Chondrocyte (in vitro differentiated cells): ENCODE data around the gene IHH. TPM values are rescaled to one million over a fixed set of nuclear protein-coding genes. Genes with fewer than 3 reads are reported as not detected.

Experiments used
- DNase-seq: peaks from one replicate; pipeline ENCODE4 v3.0.0; 2021; ENCODE audit warnings: mixed read lengths, low spot score
- H3K27ac Mint-ChIP-seq: one replicate; pipeline ENCODE4 v1.8.0; 2021; ENCODE audit warnings: mild to moderate bottlenecking, moderate library complexity, mixed read lengths; ENCODE audit not compliant: unreplicated experiment
- H3K27me3 Mint-ChIP-seq: 2 replicates; pipeline ENCODE4 v1.8.0; 2021; ENCODE audit warnings: low read depth, mixed read lengths
- H3K36me3 Mint-ChIP-seq: 2 replicates; pipeline ENCODE4 v1.8.0; 2021; ENCODE audit warnings: low read depth, mixed read lengths
- H3K4me1 Mint-ChIP-seq: 2 replicates; pipeline ENCODE4 v1.8.0; 2021; ENCODE audit warnings: low read depth, mild to moderate bottlenecking, mixed read lengths
- H3K4me3 Mint-ChIP-seq: one replicate; pipeline ENCODE4 v1.8.0; 2021; ENCODE audit warnings: mild to moderate bottlenecking, moderate library complexity, mixed read lengths; ENCODE audit not compliant: unreplicated experiment
- H3K9me3 Mint-ChIP-seq: 2 replicates; pipeline ENCODE4 v1.8.0; 2021; ENCODE audit warnings: low read depth, mixed read lengths
- total RNA-seq: library from RNA; stranded (reverse); gene quantifications from 3 replicates; pipeline ENCODE4 v1.2.1, GENCODE V29; 2021
- TF ChIP-seq, protein P1 (sequence below): fragments of 200-600 bp; sonication (generic); IDR thresholded peaks from 2 replicates; pipeline ENCODE4 v1.5.0; 2021; ENCODE audit warnings: antibody characterized with exemption, mild to moderate bottlenecking, moderate library complexity

The IHH gene
- total RNA-seq, 1 donor from 2014 or later, result not detected

DNA sequence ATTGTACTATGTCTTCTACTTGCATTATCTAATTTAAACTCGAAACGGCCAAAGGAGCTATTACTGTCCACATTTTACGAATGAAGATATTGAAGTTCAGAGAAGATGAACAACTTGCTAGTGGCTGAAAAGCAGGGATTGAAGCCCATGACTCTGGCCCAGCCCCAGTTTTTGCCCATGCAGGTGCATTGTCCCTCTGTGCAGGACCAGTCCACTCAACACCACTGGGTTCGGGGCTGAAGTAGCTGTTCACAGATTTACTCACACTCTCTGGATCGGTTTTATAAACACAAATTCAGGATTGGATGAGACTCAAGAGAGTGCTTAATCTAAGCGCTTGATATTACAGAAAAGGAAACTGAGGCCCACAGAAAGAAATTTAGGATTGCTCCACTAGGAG, 1.4 kb upstream of the IHH start:
- Mint-ChIP-seq H3K36me3 (peaks cover 3% of the 10 kb centered on the region), H3K4me3 (no peak overlapping the region)

DNA sequence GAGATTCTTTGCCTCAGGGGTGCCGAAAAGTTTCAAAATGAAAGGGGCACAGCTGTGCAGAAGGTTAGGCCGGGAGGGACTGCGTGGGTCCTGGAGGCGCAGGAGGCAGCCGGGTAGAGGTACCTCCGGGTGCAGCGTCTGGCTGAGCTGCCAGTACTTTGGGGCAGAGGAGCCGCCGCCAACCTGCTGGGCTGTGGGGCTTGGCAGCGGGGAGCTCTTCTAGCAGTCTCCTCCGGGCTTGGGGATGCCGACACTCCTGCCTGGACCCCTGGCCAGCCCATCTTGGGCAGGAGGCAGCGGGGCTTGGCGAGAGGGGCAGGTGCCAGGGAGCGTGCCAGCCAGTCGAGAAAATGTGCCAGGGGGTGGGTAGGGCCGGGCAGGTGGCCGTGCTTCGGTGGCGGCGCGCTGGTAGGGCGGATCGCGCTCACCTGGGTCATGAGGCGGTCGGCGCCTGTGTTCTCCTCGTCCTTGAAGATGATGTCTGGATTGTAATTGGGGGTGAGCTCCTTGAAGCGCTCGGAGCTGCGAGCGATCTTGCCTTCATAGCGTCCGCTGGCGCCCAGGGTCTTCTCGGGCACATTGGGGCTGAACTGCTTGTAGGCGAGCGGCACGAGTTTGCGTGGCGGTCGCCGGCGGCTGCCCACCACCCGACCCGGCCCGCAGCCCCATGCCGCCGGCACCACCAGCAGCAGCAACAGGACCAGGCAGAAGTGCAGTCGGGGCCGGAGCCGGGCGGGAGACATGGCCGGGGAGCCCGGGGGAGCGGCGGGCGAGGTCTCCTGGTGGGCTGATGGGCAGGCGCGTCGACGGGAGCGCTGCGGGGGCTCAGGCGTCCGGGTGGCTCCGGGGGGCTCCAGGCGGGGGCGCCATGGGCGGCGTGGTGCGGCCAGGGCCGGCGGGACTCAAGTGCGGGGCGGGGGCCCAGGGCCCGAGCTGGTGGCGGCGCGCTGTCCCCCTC, 717 bp downstream of the IHH start:
- Mint-ChIP-seq H3K9me3 (no peaks in the 10 kb centered on the region), H3K4me1 (peaks cover 21% of the 10 kb centered on the region), H3K36me3 (peaks cover 3% of the 10 kb centered on the region), H3K27ac (no peak overlapping the region), H3K4me3 (peak overlapping the region; percentile 57), H3K27me3 (peaks cover 53% of the 10 kb centered on the region)
- TF ChIP-seq, protein P1, sequence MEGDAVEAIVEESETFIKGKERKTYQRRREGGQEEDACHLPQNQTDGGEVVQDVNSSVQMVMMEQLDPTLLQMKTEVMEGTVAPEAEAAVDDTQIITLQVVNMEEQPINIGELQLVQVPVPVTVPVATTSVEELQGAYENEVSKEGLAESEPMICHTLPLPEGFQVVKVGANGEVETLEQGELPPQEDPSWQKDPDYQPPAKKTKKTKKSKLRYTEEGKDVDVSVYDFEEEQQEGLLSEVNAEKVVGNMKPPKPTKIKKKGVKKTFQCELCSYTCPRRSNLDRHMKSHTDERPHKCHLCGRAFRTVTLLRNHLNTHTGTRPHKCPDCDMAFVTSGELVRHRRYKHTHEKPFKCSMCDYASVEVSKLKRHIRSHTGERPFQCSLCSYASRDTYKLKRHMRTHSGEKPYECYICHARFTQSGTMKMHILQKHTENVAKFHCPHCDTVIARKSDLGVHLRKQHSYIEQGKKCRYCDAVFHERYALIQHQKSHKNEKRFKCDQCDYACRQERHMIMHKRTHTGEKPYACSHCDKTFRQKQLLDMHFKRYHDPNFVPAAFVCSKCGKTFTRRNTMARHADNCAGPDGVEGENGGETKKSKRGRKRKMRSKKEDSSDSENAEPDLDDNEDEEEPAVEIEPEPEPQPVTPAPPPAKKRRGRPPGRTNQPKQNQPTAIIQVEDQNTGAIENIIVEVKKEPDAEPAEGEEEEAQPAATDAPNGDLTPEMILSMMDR, result no peak
- no peak for DNase-seq

More for the DNA sequence above, 1.4 kb upstream of the IHH start:
- TF ChIP-seq, protein P1, result no peak
- H3K4me1 Mint-ChIP-seq, result peaks cover 21% of the 10 kb centered on the region
- no peak for DNase-seq
- no peaks in the 10 kb centered on the region for H3K9me3 Mint-ChIP-seq
- no peak overlapping the region for H3K27ac Mint-ChIP-seq
- H3K27me3 Mint-ChIP-seq, result peaks cover 45% of the 10 kb centered on the region

DNA sequence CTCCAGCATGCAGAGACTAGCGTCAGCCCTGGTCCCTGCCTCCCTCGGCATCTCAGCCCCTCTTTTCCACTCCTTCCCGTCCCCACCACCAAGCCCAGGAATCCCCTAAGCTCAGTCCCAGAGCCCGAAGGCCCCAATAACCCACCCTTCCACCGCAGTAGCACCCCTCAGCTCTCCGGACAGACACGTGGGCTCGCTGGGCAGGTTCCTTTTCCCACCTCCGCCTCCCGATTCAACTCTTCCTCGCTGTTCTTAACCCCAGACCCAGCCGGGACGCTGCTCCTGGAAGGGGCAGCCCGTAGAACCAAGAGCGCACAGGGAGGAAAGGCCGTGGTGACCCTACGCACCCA, 1.4 kb downstream of the IHH start:
- no peak for DNase-seq
- H3K27me3 Mint-ChIP-seq, result peaks cover 53% of the 10 kb centered on the region
- TF ChIP-seq, protein P1, result no peak
- H3K4me1 Mint-ChIP-seq, result peaks cover 21% of the 10 kb centered on the region
- H3K4me3 Mint-ChIP-seq, result no peak overlapping the region
- H3K36me3 Mint-ChIP-seq, result peaks cover 3% of the 10 kb centered on the region
- no peak overlapping the region for H3K27ac Mint-ChIP-seq
- no peaks in the 10 kb centered on the region for H3K9me3 Mint-ChIP-seq

DNA sequence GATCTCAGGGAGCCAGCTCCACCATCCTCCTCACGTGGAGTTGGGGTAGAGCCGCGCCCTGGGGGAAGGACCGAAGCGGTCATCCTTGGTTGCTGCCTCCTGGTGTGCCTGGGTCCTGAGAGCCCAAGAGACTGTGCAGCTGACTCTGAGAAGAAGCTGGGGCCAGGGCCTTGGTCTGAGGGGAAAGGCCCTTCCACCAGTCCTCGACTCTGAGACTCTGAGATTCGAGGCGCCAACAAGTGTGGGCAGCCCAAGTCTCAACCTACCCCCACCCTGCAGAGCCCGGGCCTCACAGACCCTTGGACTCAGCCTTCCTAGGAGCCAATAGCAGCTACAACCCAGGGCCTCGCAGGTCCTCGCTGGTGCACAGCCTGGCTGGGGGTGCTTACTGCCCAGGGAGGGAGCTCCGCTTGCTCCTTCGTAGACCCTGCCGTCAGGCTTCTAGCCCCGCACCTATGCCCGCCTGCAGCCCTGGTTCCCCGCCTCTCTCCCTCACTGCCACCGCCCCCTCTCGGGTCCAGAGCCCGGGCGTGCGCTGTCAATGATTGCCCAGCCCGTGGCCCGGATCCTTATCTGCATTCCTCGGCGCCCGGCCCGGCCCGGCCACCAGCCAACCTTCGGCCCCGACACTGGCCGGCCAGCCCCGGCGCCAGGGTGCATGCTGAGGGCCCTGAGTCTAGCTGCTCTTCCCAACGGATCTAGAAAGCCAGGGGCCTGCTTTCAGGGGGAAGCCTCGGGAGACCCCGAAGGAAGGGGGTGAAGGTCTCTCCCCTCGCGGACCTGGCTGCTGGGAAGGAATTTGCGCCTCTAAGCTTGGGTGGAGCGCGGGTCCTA, 2.0 kb downstream of the IHH start:
- TF ChIP-seq, protein P1, result no peak
- Mint-ChIP-seq H3K9me3 (no peaks in the 10 kb centered on the region), H3K4me1 (peaks cover 21% of the 10 kb centered on the region), H3K4me3 (no peak overlapping the region), H3K27me3 (peaks cover 57% of the 10 kb centered on the region), H3K36me3 (peaks cover 3% of the 10 kb centered on the region), H3K27ac (no peak overlapping the region)
- no peak for DNase-seq
